ENCODE measurements around the gene IPO13. TPM values are rescaled to one million over a fixed set of nuclear protein-coding genes. Genes with fewer than 3 reads are reported as not detected.

IPO13 gene
- total RNA-seq, 6 donors from 2014 or later: 16.9 to 46.1 (median 24.1) TPM

DNA sequence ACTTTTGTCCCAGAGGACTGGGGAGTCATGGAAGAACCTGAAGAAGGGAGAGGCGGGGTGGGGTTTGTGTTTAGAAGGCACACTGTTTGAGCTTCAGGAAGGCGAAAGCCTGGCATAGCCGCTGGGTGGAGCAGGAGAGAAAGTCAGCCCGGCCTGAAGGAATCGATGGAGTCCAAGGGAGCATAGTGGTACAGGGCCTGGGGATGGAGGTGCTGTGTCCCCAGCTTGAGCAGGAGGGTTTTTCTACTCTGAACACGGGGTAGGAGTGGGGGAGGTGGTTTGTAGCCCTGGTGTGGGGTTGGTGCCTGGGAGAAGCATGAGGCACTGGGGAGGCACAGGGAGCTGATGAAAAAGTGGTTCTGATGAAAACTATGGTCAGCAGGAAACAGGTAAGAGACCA lies 40.0 kb downstream of the IPO13 start:
- Histone ChIP-seq H3K27ac (no peak overlapping the region), H3K27me3 (no peaks in the 10 kb centered on the region), H3K9me3 (no peaks in the 10 kb centered on the region), H3K36me3 (peaks cover 0 to 15% (median 3%) of the 10 kb centered on the region in 4 donors), H3K4me3 (no peak overlapping the region), H3K4me1 (peaks cover 6 to 10% (median 8%) of the 10 kb centered on the region in 4 donors)
- 77% methylated on average over 6 of the region's 6 CpGs for WGBS, 2 donors
- DNase-seq (no peak), ATAC-seq (ENCODE audit: low FRiP score in 2 of 2) (no peak)
- no peak for TF ChIP-seq POLR2AphosphoS5 (IDR thresholded peaks at IDR 0.05)
- TF ChIP-seq POLR2A (IDR thresholded peaks at IDR 0.05): no peak
- TF ChIP-seq CTCF (IDR thresholded peaks at IDR 0.05): no peak
- no peak for TF ChIP-seq EP300 (IDR thresholded peaks at IDR 0.05)

- no peaks in the 10 kb centered on the region for H3K27me3 ChIP-seq
- ATAC-seq (ENCODE audit: low FRiP score in 2 of 2) (no peak), DNase-seq (no peak)
- H3K4me1 ChIP-seq: peaks cover 11 to 16% (median 13%) of the 10 kb centered on the region in 4 donors
- H3K36me3 ChIP-seq: peaks cover 0 to 15% (median 3%) of the 10 kb centered on the region in 4 donors
- no peaks in the 10 kb centered on the region for H3K9me3 ChIP-seq
- no peak for TF ChIP-seq POLR2A (IDR thresholded peaks at IDR 0.05)
- TF ChIP-seq POLR2AphosphoS5 (IDR thresholded peaks at IDR 0.05): no peak
- no peak overlapping the region for H3K4me3 ChIP-seq
- no peak overlapping the region for H3K27ac ChIP-seq
- 81% methylated on average over 6 of the region's 6 CpGs for WGBS, 2 donors
Observed at GRCh38 chr1:43987159-43987902, 40.6 kb downstream of the IPO13 start.

DNA sequence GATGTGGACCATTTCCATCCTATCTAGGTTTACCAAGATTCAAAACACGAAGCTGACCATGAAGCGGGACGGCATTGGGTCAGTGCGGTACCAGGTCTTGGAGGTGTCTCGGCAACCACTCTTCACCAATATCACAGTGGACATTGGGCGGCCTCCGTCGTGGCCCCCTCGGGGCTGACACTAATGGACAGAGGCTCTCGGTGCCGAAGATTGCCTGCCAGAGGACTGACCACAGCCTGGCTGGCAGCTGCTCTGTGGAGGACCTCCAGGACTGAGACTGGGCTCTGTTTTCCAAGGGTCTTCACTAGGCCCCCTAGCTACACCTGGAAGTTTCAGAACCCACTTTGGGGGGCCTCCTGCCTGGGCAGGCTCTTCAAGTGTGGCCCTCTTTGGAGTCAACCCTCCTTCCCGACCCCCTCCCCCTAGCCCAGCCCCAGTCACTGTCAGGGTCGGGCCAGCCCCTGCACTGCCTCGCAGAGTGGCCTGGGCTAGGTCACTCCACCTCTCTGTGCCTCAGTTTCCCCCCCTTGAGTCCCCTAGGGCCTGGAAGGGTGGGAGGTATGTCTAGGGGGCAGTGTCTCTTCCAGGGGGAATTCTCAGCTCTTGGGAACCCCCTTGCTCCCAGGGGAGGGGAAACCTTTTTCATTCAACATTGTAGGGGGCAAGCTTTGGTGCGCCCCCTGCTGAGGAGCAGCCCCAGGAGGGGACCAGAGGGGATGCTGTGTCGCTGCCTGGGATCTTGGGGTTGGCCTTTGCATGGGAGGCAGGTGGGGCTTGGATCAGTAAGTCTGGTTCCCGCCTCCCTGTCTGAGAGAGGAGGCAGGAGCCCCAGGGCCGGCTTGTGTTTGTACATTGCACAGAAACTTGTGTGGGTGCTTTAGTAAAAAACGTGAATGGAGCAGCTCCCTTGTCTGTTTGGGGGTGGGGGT lies 43.8 kb downstream of the IPO13 start:
- TF ChIP-seq POLR2AphosphoS5 (IDR thresholded peaks at IDR 0.05) (no peak), POLR2A (IDR thresholded peaks at IDR 0.05) (no peak), EP300 (IDR thresholded peaks at IDR 0.05) (no peak), CTCF (IDR thresholded peaks at IDR 0.05) (no peak)
- peak in 1 of 2 donors; percentile 61 for DNase-seq
- WGBS, 2 donors: 73 to 81% methylated on average over 6 to 17 of the region's 19 CpGs

DNA sequence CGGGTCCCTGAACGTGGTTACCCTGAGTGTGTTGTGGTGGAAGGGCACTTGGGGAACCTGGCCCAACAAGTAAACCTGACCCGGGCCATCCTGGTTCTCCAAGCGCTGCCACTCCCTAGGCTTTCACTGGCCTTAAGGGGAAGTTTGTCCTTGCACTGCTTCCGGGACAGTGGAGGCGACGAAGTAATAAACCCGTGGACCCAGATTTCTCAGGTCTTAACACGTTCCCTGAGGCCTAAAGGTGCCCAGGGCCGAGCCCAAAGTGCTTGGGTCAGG lies 44.4 kb downstream of the IPO13 start:
- TF ChIP-seq EP300 (IDR thresholded peaks at IDR 0.05): no peak
- no peak for TF ChIP-seq POLR2AphosphoS5 (IDR thresholded peaks at IDR 0.05)
- no peak for TF ChIP-seq POLR2A (IDR thresholded peaks at IDR 0.05)
- TF ChIP-seq CTCF (IDR thresholded peaks at IDR 0.05): no peak
- peaks cover 14 to 20% (median 15%) of the 10 kb centered on the region in 4 donors for H3K4me1 ChIP-seq
- DNase-seq: no peak
- 0 to 4% methylated on average over 5 to 10 of the region's 10 CpGs for WGBS, 2 donors
- ATAC-seq (ENCODE audit: low FRiP score in 2 of 2): peak; percentile 20 to 56
- no peaks in the 10 kb centered on the region for H3K27me3 ChIP-seq
- no peaks in the 10 kb centered on the region for H3K9me3 ChIP-seq
- H3K36me3 ChIP-seq: no peaks in the 10 kb centered on the region
- H3K4me3 ChIP-seq: peak overlapping the region; percentile 66 to 82 (median 78)
- peak overlapping the region; percentile 74 to 85 (median 80) for H3K27ac ChIP-seq

More for the DNA sequence above, 43.8 kb downstream of the IPO13 start:
- Histone ChIP-seq H3K4me1 (peaks cover 14 to 20% (median 15%) of the 10 kb centered on the region in 4 donors), H3K27me3 (no peaks in the 10 kb centered on the region), H3K36me3 (peaks cover 0 to 5% (median 2%) of the 10 kb centered on the region in 4 donors), H3K27ac (peak overlapping the region; percentile 74 to 85 (median 80)), H3K9me3 (no peaks in the 10 kb centered on the region), H3K4me3 (peak overlapping the region in 3 of 4 donors; percentile 66 to 82 (median 75))
- ATAC-seq (ENCODE audit: low FRiP score in 2 of 2): no peak

Measured in upper lobe of left lung (tissue), 6 donors.